ENCODE data around the gene ARHGAP29. TPM values are rescaled to one million over a fixed set of nuclear protein-coding genes. Genes with fewer than 3 reads are reported as not detected.

The ARHGAP29 gene
- total RNA-seq, 6 experiments from 2014 or later: 36.9 to 60.3 (median 52.9) TPM

DNA sequence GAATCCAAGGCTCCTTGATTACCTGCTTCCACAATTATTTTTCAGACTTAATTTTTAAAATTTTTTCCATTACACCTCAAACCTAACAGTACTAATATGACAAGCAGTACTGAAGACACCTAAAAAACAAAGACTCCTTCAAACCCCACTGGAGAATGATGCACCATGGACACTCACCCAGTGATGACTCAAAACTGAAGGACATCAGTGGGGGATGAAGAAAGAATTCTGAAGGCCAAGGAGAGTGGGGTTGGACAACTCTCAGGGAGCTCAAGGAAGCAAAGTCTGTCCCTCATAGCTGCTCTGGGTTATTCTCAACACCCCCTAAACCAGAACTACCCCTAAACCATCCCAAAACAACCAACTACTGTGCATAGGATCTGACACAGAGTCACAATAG is 2.4 kb upstream of the ARHGAP29 start:
- Mint-ChIP-seq H3K4me1 (ENCODE audit: low read depth) (peaks cover 65% of the 10 kb centered on the region), H3K36me3 (ENCODE audit: low read depth) (peaks cover 21% of the 10 kb centered on the region), H3K27me3 (ENCODE audit: insufficient read depth) (no peaks in the 10 kb centered on the region; the same call in 1 of the 2 replicates), H3K4me3 (no peak overlapping the region), H3K9me3 (peaks cover 21% of the 10 kb centered on the region), H3K27ac (no peak overlapping the region; the same call in 1 of the 2 replicates)
- TF ChIP-seq, protein P1, sequence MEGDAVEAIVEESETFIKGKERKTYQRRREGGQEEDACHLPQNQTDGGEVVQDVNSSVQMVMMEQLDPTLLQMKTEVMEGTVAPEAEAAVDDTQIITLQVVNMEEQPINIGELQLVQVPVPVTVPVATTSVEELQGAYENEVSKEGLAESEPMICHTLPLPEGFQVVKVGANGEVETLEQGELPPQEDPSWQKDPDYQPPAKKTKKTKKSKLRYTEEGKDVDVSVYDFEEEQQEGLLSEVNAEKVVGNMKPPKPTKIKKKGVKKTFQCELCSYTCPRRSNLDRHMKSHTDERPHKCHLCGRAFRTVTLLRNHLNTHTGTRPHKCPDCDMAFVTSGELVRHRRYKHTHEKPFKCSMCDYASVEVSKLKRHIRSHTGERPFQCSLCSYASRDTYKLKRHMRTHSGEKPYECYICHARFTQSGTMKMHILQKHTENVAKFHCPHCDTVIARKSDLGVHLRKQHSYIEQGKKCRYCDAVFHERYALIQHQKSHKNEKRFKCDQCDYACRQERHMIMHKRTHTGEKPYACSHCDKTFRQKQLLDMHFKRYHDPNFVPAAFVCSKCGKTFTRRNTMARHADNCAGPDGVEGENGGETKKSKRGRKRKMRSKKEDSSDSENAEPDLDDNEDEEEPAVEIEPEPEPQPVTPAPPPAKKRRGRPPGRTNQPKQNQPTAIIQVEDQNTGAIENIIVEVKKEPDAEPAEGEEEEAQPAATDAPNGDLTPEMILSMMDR (IDR thresholded peaks at IDR 0.05): no peak
- no peak for DNase-seq

DNA sequence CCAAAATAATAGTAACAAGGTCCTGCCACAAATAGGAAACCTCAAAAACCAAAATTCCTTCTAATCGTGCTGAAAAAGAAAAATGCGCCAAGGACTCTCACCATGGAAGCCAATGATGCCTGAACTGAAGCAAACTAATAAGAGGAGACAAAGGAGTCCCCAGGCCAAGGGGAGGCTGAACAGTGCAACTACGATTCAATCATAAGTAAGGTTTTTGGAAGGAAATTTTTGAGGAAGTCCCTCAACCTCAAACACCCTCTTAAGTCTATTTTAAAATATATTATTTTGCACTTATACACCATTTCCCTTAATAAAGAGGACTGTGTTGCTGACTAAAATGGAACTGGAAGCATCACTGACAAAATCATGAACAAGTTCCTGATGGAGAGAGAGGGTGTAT is 1.7 kb upstream of the ARHGAP29 start:
- Mint-ChIP-seq H3K27ac (no peak overlapping the region), H3K4me3 (no peak overlapping the region; the same call in 1 of the 2 replicates), H3K36me3 (ENCODE audit: low read depth) (peaks cover 20% of the 10 kb centered on the region)

DNA sequence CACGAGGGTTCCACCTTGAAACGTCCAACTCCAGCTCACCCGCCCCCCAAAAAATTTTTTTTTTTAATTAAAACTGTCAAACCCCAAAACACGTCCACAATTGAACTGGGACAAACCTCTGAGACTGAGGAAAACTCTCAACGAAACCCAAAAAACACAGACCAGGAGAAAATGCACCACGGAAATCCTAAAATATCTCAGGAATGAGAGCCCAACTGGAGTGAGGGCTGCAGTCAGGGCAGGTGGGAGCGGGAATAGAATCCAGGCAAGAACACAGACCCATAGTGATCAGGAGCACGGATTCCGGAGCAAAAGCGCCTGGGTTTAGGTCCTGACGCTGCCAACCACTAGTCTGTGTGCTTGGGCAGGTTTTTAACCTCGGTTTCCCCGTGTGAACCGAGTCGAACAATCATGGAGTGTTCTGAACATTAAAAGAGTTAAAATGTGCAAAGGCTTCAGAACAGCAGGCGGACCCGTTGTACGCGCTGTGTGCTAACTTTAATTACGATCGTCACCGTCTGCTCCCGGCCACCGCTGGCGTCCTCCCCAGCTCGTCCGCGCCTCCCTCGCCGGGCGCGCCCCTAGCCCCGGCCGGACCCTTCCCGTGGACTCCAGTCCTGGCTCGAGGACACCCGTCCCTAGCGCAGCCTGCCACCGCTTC is 624 bp downstream of the ARHGAP29 start:
- H3K4me3 Mint-ChIP-seq: peak overlapping the region; percentile 94
- TF ChIP-seq, protein P1 (IDR thresholded peaks at IDR 0.05): peak; percentile 53
- H3K36me3 Mint-ChIP-seq (ENCODE audit: low read depth): peaks cover 13% of the 10 kb centered on the region
- peaks cover 72% of the 10 kb centered on the region for H3K4me1 Mint-ChIP-seq (ENCODE audit: low read depth)
- no peaks in the 10 kb centered on the region; the same call in 1 of the 2 replicates for H3K27me3 Mint-ChIP-seq (ENCODE audit: insufficient read depth)
- H3K9me3 Mint-ChIP-seq: no peaks in the 10 kb centered on the region
- H3K27ac Mint-ChIP-seq: peak overlapping the region; percentile 69
- DNase-seq: peak; percentile 36

More for the DNA sequence above, 1.7 kb upstream of the ARHGAP29 start:
- no peak for DNase-seq
- TF ChIP-seq, protein P1 (IDR thresholded peaks at IDR 0.05): no peak
- Mint-ChIP-seq H3K9me3 (peaks cover 21% of the 10 kb centered on the region), H3K4me1 (ENCODE audit: low read depth) (peaks cover 65% of the 10 kb centered on the region), H3K27me3 (ENCODE audit: insufficient read depth) (no peaks in the 10 kb centered on the region; the same call in 1 of the 2 replicates)

DNA sequence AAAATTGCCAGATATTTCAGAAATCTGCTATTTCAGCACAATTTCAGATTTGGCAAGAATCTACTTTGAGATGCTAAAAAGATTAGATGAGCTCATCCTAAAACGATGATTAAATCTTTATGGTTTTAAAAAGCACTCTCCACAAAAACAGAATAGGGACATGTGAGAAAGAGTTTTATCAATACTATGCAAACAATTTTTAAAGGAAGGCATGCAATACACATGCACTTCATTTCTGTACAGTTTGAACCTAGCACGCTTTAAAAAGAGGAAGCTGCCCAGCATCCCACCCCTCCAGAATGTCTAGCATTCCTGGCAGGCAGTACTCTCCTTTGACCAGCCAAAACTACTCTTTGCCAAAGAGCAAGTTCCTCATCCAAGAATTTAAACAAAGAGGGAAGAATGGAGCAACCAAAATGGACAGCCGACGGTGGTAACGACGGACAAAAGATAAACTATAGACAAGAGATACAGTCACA is 1.3 kb downstream of the ARHGAP29 start:
- Mint-ChIP-seq H3K9me3 (no peaks in the 10 kb centered on the region), H3K4me3 (peak overlapping the region; percentile 94), H3K27me3 (ENCODE audit: insufficient read depth) (no peaks in the 10 kb centered on the region; the same call in 1 of the 2 replicates), H3K36me3 (ENCODE audit: low read depth) (peaks cover 13% of the 10 kb centered on the region; the same call in 1 of the 2 replicates), H3K27ac (peak overlapping the region; percentile 69), H3K4me1 (ENCODE audit: low read depth) (peaks cover 79% of the 10 kb centered on the region)
- TF ChIP-seq, protein P1 (IDR thresholded peaks at IDR 0.05): no peak
- DNase-seq: no peak

DNA sequence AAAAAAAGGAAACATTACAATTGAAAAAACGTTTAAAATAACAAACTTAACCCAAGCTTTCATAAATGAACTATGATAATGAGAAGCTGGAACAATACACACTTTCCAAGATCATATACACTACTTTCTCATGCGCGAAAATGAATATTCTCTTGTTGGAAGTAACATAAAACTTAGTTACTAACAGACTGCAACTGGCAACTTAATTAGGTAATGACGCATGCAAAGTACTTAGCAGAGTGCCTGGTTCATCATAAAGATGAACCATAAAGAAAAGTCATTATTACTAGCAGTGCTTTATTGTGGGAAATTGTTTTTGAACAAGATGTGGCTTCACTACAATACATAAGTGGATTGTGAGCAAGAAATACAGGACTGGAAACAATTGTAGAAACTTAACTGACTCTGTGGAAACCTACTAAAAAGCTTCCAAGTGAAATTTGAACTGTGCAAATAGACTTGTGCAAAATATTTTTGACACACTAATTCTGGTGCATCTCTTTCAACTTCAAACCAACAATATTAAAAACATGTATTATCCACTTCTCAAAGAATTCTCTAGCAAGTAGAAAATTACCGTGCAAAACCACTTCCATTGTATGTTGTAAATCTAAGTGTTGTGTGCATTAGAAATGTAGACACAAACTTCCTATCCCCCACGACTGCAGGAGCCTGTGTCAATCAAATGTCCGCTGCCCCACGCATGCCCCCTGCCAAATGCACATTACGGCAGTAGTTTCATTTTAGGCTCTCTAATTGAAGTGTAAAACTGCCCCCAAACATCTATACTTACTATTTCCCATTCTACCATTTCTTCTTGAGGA is 2.0 kb downstream of the ARHGAP29 start:
- peaks cover 13% of the 10 kb centered on the region; the same call in 1 of the 2 replicates for H3K36me3 Mint-ChIP-seq (ENCODE audit: low read depth)
- H3K4me3 Mint-ChIP-seq: peak overlapping the region; percentile 94
- DNase-seq: no peak
- H3K9me3 Mint-ChIP-seq: no peaks in the 10 kb centered on the region
- H3K4me1 Mint-ChIP-seq (ENCODE audit: low read depth): peaks cover 76% of the 10 kb centered on the region
- TF ChIP-seq, protein P1 (IDR thresholded peaks at IDR 0.05): no peak
- H3K27ac Mint-ChIP-seq: peak overlapping the region; percentile 69
- H3K27me3 Mint-ChIP-seq (ENCODE audit: insufficient read depth): no peaks in the 10 kb centered on the region; the same call in 1 of the 2 replicates
